KG1 (cell line): ENCODE results near the gene CTNND2.
"Not testable (repeated sequence)": the region's sequence is repeated elsewhere in the genome, so short reads cannot be mapped to it uniquely, and the experiment has no call there.

ENCODE experiments used
- DNase-seq: peaks from one replicate; lab custom pipeline; 2025; lab: John Stamatoyannopoulos, UW

CTNND2 gene

GRCh38 chr5:11455505-11455904, 448.7 kb downstream of the CTNND2 start:
- no peak for DNase-seq

- DNase-seq = no peak
These were observed 451.4 kb downstream of the CTNND2 start for GRCh38 chr5:11452852-11453251.

GRCh38 chr5:11449966-11450365, 454.3 kb downstream of the CTNND2 start:
- no peak for DNase-seq

- DNase-seq = no peak
These were observed 455.0 kb downstream of the CTNND2 start for GRCh38 chr5:11449217-11449616.

- no peak for DNase-seq
These were observed 460.4 kb downstream of the CTNND2 start for GRCh38 chr5:11443831-11444230.

- DNase-seq = no peak
These were observed 472.1 kb downstream of the CTNND2 start for GRCh38 chr5:11432116-11432515.

- DNase-seq = no peak
These were observed 475.0 kb downstream of the CTNND2 start for GRCh38 chr5:11429254-11429653.

- DNase-seq = no peak
These were observed 476.7 kb downstream of the CTNND2 start for GRCh38 chr5:11427569-11427968.

- no peak for DNase-seq
These were observed 477.8 kb downstream of the CTNND2 start for GRCh38 chr5:11426442-11426841.

- DNase-seq = no peak
These were observed 481.9 kb downstream of the CTNND2 start for GRCh38 chr5:11422342-11422741.

GRCh38 chr5:11420969-11421368, 483.3 kb downstream of the CTNND2 start:
- DNase-seq = no peak

GRCh38 chr5:11415751-11416150, 488.5 kb downstream of the CTNND2 start:
- no peak for DNase-seq

- DNase-seq = not testable (repeated sequence)
These were observed 489.5 kb downstream of the CTNND2 start for GRCh38 chr5:11414732-11415131.

- no peak for DNase-seq
These were observed 492.6 kb downstream of the CTNND2 start for GRCh38 chr5:11411621-11412020.

- no peak for DNase-seq
These were observed 496.6 kb downstream of the CTNND2 start for GRCh38 chr5:11407556-11408145.

- DNase-seq = no peak
These were observed 503.9 kb downstream of the CTNND2 start for GRCh38 chr5:11400316-11400715.

- no peak for DNase-seq
These were observed 505.5 kb downstream of the CTNND2 start for GRCh38 chr5:11398728-11399127.

- no peak for DNase-seq
These were observed 506.7 kb downstream of the CTNND2 start for GRCh38 chr5:11397549-11397948.

GRCh38 chr5:11396917-11397316, 507.3 kb downstream of the CTNND2 start:
- DNase-seq = no peak

- DNase-seq = no peak
These were observed 509.3 kb downstream of the CTNND2 start for GRCh38 chr5:11394933-11395332.

- DNase-seq = no peak
These were observed 513.9 kb downstream of the CTNND2 start for GRCh38 chr5:11390291-11390767.

- no peak for DNase-seq
These were observed 516.9 kb downstream of the CTNND2 start for GRCh38 chr5:11387382-11387781.

- DNase-seq = no peak
These were observed 517.8 kb downstream of the CTNND2 start for GRCh38 chr5:11386398-11386797.

- DNase-seq = no peak
These were observed 518.3 kb downstream of the CTNND2 start for GRCh38 chr5:11385901-11386293.
